Endometrium (tissue), 2 donors: ENCODE data around the gene TMPRSS13.
A peak's percentile ranks its signal among the peaks of the same experiment; 100 is the strongest.

ENCODE experiments used
- FAIRE-seq: peaks from 2 replicates; lab custom pipeline; 2012; peaks lifted over from hg19 to GRCh38; lab: Jason Lieb, UNC
- donor health status: control.
- donor health status: control.

TMPRSS13 gene

GRCh38 chr11:117888139-117888566 is 41.0 kb downstream of the TMPRSS13 start:
- FAIRE-seq = no peak

GRCh38 chr11:117887431-117888138 is 41.6 kb downstream of the TMPRSS13 start:
- FAIRE-seq = no peak

- FAIRE-seq = peak; percentile 53
Observed at GRCh38 chr11:117885777-117886176, 43.4 kb downstream of the TMPRSS13 start.

GRCh38 chr11:117884994-117885393 is 44.2 kb downstream of the TMPRSS13 start:
- no peak for FAIRE-seq

- no peak for FAIRE-seq
Observed at GRCh38 chr11:117883063-117883462, 46.1 kb downstream of the TMPRSS13 start.

- no peak for FAIRE-seq
Observed at GRCh38 chr11:117882311-117882905, 46.8 kb downstream of the TMPRSS13 start.

GRCh38 chr11:117881217-117881616 is 48.0 kb downstream of the TMPRSS13 start:
- FAIRE-seq = no peak

- no peak for FAIRE-seq
Observed at GRCh38 chr11:117879516-117880480, 49.4 kb downstream of the TMPRSS13 start.

- no peak for FAIRE-seq
Observed at GRCh38 chr11:117878939-117879475, 50.2 kb downstream of the TMPRSS13 start.

GRCh38 chr11:117878314-117878938 is 50.8 kb downstream of the TMPRSS13 start:
- FAIRE-seq = no peak

- FAIRE-seq = no peak
Observed at GRCh38 chr11:117877120-117877784, 52.0 kb downstream of the TMPRSS13 start.

- FAIRE-seq = no peak
Observed at GRCh38 chr11:117876341-117877119, 52.7 kb downstream of the TMPRSS13 start, which contains the start of gene FXYD6. Gene FXYD6, minus strand, starts transcription at chr11:117876658. Its CDS starts 33,882 bp downstream, at chr11:117842776.

- no peak for FAIRE-seq
Observed at GRCh38 chr11:117876059-117876340, 53.2 kb downstream of the TMPRSS13 start.

- FAIRE-seq = no peak
Observed at GRCh38 chr11:117875382-117876058, 53.7 kb downstream of the TMPRSS13 start.

- no peak for FAIRE-seq
Observed at GRCh38 chr11:117874910-117875381, 54.3 kb downstream of the TMPRSS13 start.

- FAIRE-seq = no peak
Observed at GRCh38 chr11:117874253-117874909, 54.8 kb downstream of the TMPRSS13 start.

GRCh38 chr11:117873828-117874125 is 55.4 kb downstream of the TMPRSS13 start:
- no peak for FAIRE-seq

GRCh38 chr11:117872975-117873827 is 56.0 kb downstream of the TMPRSS13 start:
- no peak for FAIRE-seq
